OCI-LY3 (cell line): ENCODE measurements around the gene ALPG.

Experiments used
- EZH2phosphoT487 ChIP-seq: fragments of 200-600 bp; shearing (Covaris generic); IDR thresholded peaks from 2 replicates; pipeline ENCODE4 v1.6.1; 2018; ENCODE audit warnings: antibody characterized with exemption, mixed run types, low read depth
- TF ChIP-seq, protein P1 (sequence below): fragments of 200-600, 300-600 bp; sonication (generic); IDR thresholded peaks from 2 replicates; pipeline ENCODE4 v1.5.1; 2014; ENCODE audit warnings: antibody characterized with exemption, low read length, low read depth

DNA sequence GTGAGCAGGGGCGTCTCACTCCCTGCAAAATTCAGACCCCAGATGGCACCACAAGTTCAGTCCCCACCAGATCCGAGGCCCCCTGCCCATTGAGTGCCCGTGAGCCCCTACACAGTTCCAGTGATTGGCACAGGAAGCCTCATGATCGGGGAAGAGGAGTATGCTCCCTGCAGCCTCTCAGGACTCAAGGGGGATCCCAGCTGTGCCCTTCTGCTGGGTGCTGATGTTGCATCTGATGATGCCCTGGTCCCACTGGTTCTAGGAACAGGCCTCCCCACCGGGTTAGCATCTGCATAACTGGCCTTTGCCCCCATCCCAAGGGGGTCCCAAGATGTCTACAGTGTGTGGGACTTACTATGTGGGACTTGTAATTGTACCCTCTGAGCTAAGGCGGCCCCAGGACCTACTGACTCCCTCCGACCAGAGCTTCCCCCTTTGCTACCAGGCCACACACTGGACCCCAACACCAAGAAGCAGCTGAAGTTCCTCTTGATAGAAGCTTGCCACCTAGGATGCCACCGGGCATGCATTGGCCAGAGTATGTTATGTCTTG is 8.6 kb downstream of the ALPG start:
- TF ChIP-seq, protein P1, sequence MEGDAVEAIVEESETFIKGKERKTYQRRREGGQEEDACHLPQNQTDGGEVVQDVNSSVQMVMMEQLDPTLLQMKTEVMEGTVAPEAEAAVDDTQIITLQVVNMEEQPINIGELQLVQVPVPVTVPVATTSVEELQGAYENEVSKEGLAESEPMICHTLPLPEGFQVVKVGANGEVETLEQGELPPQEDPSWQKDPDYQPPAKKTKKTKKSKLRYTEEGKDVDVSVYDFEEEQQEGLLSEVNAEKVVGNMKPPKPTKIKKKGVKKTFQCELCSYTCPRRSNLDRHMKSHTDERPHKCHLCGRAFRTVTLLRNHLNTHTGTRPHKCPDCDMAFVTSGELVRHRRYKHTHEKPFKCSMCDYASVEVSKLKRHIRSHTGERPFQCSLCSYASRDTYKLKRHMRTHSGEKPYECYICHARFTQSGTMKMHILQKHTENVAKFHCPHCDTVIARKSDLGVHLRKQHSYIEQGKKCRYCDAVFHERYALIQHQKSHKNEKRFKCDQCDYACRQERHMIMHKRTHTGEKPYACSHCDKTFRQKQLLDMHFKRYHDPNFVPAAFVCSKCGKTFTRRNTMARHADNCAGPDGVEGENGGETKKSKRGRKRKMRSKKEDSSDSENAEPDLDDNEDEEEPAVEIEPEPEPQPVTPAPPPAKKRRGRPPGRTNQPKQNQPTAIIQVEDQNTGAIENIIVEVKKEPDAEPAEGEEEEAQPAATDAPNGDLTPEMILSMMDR, result no peak
- TF ChIP-seq EZH2phosphoT487, result no peak
